ENCODE measurements around the gene EIF5B.

GRCh38 chr2:99417396-99417795, 80.2 kb downstream of the EIF5B start:
- TF ChIP-seq CTCF (IDR thresholded peaks at IDR 0.05) (no peak), POLR2A (IDR thresholded peaks at IDR 0.05) (no peak)
